ENCODE measurements around the gene UBAP1L. TPM values are rescaled to one million over a fixed set of nuclear protein-coding genes. Genes with fewer than 3 reads are reported as not detected.
"Not testable (repeated sequence)": the region's sequence is repeated elsewhere in the genome, so short reads cannot be mapped to it uniquely, and the experiment has no call there.

UBAP1L gene
- polyA plus RNA-seq, 1 donor from 2014 or later, result 0.26 TPM

- Mint-ChIP-seq H3K27me3 (no peaks in the 10 kb centered on the region), H3K9me3 (no peaks in the 10 kb centered on the region), H3K4me1 (no peaks in the 10 kb centered on the region), H3K4me3 (no peak overlapping the region), H3K27ac (no peak overlapping the region), H3K36me3 (peaks cover 5% of the 10 kb centered on the region)
Measured at GRCh38 chr15:65094294-65094995, 20.6 kb downstream of the UBAP1L start.

- H3K27ac Mint-ChIP-seq, H3K4me1 Mint-ChIP-seq, H3K27me3 Mint-ChIP-seq, H3K36me3 Mint-ChIP-seq, H3K4me3 Mint-ChIP-seq, H3K9me3 Mint-ChIP-seq: not testable (repeated sequence)
Measured at GRCh38 chr15:65093793-65094170, 21.2 kb downstream of the UBAP1L start.

GRCh38 chr15:65092911-65093792 is 21.8 kb downstream of the UBAP1L start:
- Mint-ChIP-seq H3K9me3 (no peaks in the 10 kb centered on the region), H3K4me3 (no peak overlapping the region), H3K4me1 (no peaks in the 10 kb centered on the region), H3K27ac (no peak overlapping the region), H3K27me3 (no peaks in the 10 kb centered on the region), H3K36me3 (peaks cover 2% of the 10 kb centered on the region)

GRCh38 chr15:65091946-65092770 is 22.8 kb downstream of the UBAP1L start:
- H3K27ac Mint-ChIP-seq, result no peak overlapping the region

GRCh38 chr15:65089206-65089824 is 25.7 kb downstream of the UBAP1L start:
- peaks cover 2% of the 10 kb centered on the region for H3K27me3 Mint-ChIP-seq
- peaks cover 2% of the 10 kb centered on the region for H3K36me3 Mint-ChIP-seq
- H3K27ac Mint-ChIP-seq, result no peak overlapping the region
- no peak overlapping the region for H3K4me3 Mint-ChIP-seq
- no peaks in the 10 kb centered on the region for H3K9me3 Mint-ChIP-seq
- no peaks in the 10 kb centered on the region for H3K4me1 Mint-ChIP-seq

More at GRCh38 chr15:65091946-65092770, 22.8 kb downstream of the UBAP1L start:
- Mint-ChIP-seq H3K4me3 (no peak overlapping the region), H3K9me3 (no peaks in the 10 kb centered on the region), H3K36me3 (peaks cover 2% of the 10 kb centered on the region), H3K4me1 (no peaks in the 10 kb centered on the region), H3K27me3 (no peaks in the 10 kb centered on the region)

GRCh38 chr15:65088643-65089021 is 26.4 kb downstream of the UBAP1L start:
- Mint-ChIP-seq H3K27ac (no peak overlapping the region), H3K36me3 (peaks cover 2% of the 10 kb centered on the region), H3K4me1 (no peaks in the 10 kb centered on the region)

GRCh38 chr15:65087873-65088642 is 26.9 kb downstream of the UBAP1L start:
- Mint-ChIP-seq H3K4me1 (no peaks in the 10 kb centered on the region), H3K27ac (peak overlapping the region in 1 of 3 donors; percentile 80), H3K9me3 (no peaks in the 10 kb centered on the region), H3K27me3 (peaks cover 8% of the 10 kb centered on the region), H3K36me3 (peaks cover 2% of the 10 kb centered on the region), H3K4me3 (no peak overlapping the region)

More at GRCh38 chr15:65088643-65089021, 26.4 kb downstream of the UBAP1L start:
- Mint-ChIP-seq H3K4me3 (no peak overlapping the region), H3K27me3 (peaks cover 6% of the 10 kb centered on the region), H3K9me3 (no peaks in the 10 kb centered on the region)

- peaks cover 0 to 6% (median 0%) of the 10 kb centered on the region in 3 donors for H3K4me1 Mint-ChIP-seq
- no peak overlapping the region for H3K27ac Mint-ChIP-seq
- H3K36me3 Mint-ChIP-seq, result no peaks in the 10 kb centered on the region
- H3K4me3 Mint-ChIP-seq, result no peak overlapping the region
- H3K27me3 Mint-ChIP-seq, result peaks cover 14% of the 10 kb centered on the region
- no peaks in the 10 kb centered on the region for H3K9me3 Mint-ChIP-seq
Measured at GRCh38 chr15:65087411-65087810, 27.6 kb downstream of the UBAP1L start.

GRCh38 chr15:65086680-65087111 is 28.3 kb downstream of the UBAP1L start:
- H3K27me3 Mint-ChIP-seq, result peaks cover 21% of the 10 kb centered on the region
- no peaks in the 10 kb centered on the region for H3K36me3 Mint-ChIP-seq
- no peak overlapping the region for H3K4me3 Mint-ChIP-seq
- no peaks in the 10 kb centered on the region for H3K9me3 Mint-ChIP-seq
- peaks cover 0 to 7% (median 0%) of the 10 kb centered on the region in 3 donors for H3K4me1 Mint-ChIP-seq
- H3K27ac Mint-ChIP-seq, result no peak overlapping the region

GRCh38 chr15:65085990-65086679 is 28.9 kb downstream of the UBAP1L start:
- Mint-ChIP-seq H3K36me3 (no peaks in the 10 kb centered on the region), H3K4me1 (peaks cover 0 to 7% (median 0%) of the 10 kb centered on the region in 3 donors), H3K27ac (no peak overlapping the region), H3K9me3 (no peaks in the 10 kb centered on the region), H3K27me3 (peaks cover 23% of the 10 kb centered on the region), H3K4me3 (no peak overlapping the region)

- Mint-ChIP-seq H3K4me3 (no peak overlapping the region), H3K36me3 (no peaks in the 10 kb centered on the region), H3K27ac (no peak overlapping the region), H3K4me1 (peaks cover 0 to 7% (median 0%) of the 10 kb centered on the region in 3 donors), H3K27me3 (peaks cover 26% of the 10 kb centered on the region), H3K9me3 (no peaks in the 10 kb centered on the region)
Measured at GRCh38 chr15:65085207-65085753, 29.7 kb downstream of the UBAP1L start.

GRCh38 chr15:65084500-65085206 is 30.3 kb downstream of the UBAP1L start:
- Mint-ChIP-seq H3K9me3 (no peaks in the 10 kb centered on the region), H3K27ac (no peak overlapping the region), H3K4me3 (no peak overlapping the region), H3K27me3 (peaks cover 26% of the 10 kb centered on the region), H3K4me1 (peaks cover 0 to 7% (median 0%) of the 10 kb centered on the region in 3 donors), H3K36me3 (no peaks in the 10 kb centered on the region)

GRCh38 chr15:65083262-65083701 is 31.7 kb downstream of the UBAP1L start:
- Mint-ChIP-seq H3K4me3 (no peak overlapping the region), H3K36me3 (no peaks in the 10 kb centered on the region), H3K4me1 (peaks cover 0 to 7% (median 0%) of the 10 kb centered on the region in 3 donors), H3K27ac (no peak overlapping the region), H3K9me3 (no peaks in the 10 kb centered on the region), H3K27me3 (peaks cover 28% of the 10 kb centered on the region)
